GM12878 (cell line): ENCODE measurements around the gene DTWD2. TPM values are rescaled to one million over a fixed set of nuclear protein-coding genes. Genes with fewer than 3 reads are reported as not detected.

Experiments
- ATAC-seq: fragments of 200-7000 bp; cut with Tn5 transposase; 3 replicates; pipeline ENCODE4 v1.9.1; 2020; ENCODE audit warnings: mild to moderate bottlenecking, moderate library complexity
- BruUV-seq: library from RNA; stranded (reverse); fragments of 400-500 nt; replicated peaks from 2 replicates; lab custom pipeline; 2021; lab: Mats Ljungman, UMichigan
- CTCF ChIA-PET: fragments of 300-600 bp; sonication (Branson Sonifier 250); formaldehyde crosslinking; extraction: SDS; loops from one replicate; lab custom pipeline; 2021; ENCODE audit warnings: inconsistent platforms; lab: Yijun Ruan, JAX
- POLR2A ChIA-PET: fragments of 350-600 bp; formaldehyde crosslinking; extraction: SDS; loops from one replicate; lab custom pipeline; 2021; ENCODE audit warnings: inconsistent platforms; lab: Charles Lee
- RAD21 ChIA-PET: fragments of 300-600 bp; sonication (Branson Sonifier 250); formaldehyde crosslinking; loops from one replicate; lab custom pipeline; 2023; ENCODE audit warnings: antibody characterized with exemption; ENCODE audit not compliant: unreplicated experiment; lab: Charles Lee
- SMC1A ChIA-PET: fragments of 300-600 bp; sonication (Branson Sonifier 250); formaldehyde crosslinking; loops from one replicate; lab custom pipeline; 2023; ENCODE audit not compliant: unreplicated experiment, uncharacterized antibody; lab: Charles Lee
- DNase-seq: peaks from one replicate; pipeline ENCODE4 v3.0.0-alpha.2; 2011; ENCODE audit warnings: low read depth, low spot score
- FAIRE-seq: peaks from 3 replicates; lab custom pipeline; 2011; peaks lifted over from hg19 to GRCh38; lab: Jason Lieb, UNC
- H2AFZ ChIP-seq: 2 replicates; pipeline ENCODE4 v1.6.0; 2011; ENCODE audit warnings: low read depth, low read length, control low read depth; ENCODE audit not compliant: control insufficient read depth
- H3K27ac ChIP-seq: 2 replicates; pipeline ENCODE4 v1.5.1; 2011; ENCODE audit warnings: control low read depth; ENCODE audit not compliant: control insufficient read depth, insufficient read depth
- H3K27me3 ChIP-seq, 2 experiments: replicated peaks in 1 of 2; 2 replicates each; pipeline versions ENCODE4 v1.6.0 to v1.6.1; 2011; ENCODE audit warnings: low read length in 1 of 2; ENCODE audit not compliant: control insufficient read depth in 2 of 2, insufficient read depth in 2 of 2
- H3K36me3 ChIP-seq, 2 experiments: 2 replicates each; pipeline ENCODE4 v1.5.1; 2011; ENCODE audit warnings: low read length in 1 of 2; ENCODE audit not compliant: control insufficient read depth in 2 of 2, insufficient read depth in 2 of 2
- H3K4me1 ChIP-seq: 2 replicates; pipeline ENCODE4 v1.6.1; 2011; ENCODE audit warnings: mild to moderate bottlenecking, low read length, moderate library complexity, mixed read lengths; ENCODE audit not compliant: control insufficient read depth, insufficient read depth
- H3K4me2 ChIP-seq: 2 replicates; pipeline ENCODE4 v1.6.0; 2011; ENCODE audit warnings: control low read depth; ENCODE audit not compliant: control insufficient read depth, insufficient read depth
- H3K4me3 ChIP-seq: fragments of 200-600 bp; sonication (generic); 2 replicates; pipeline ENCODE4 v1.5.1; 2016
- H3K79me2 ChIP-seq: 2 replicates; pipeline ENCODE4 v1.6.0; 2011; ENCODE audit warnings: low read length; ENCODE audit not compliant: control insufficient read depth, insufficient read depth
- H3K9ac ChIP-seq: 2 replicates; pipeline ENCODE4 v1.8.0; 2011; ENCODE audit warnings: low read length, control low read depth, mixed read lengths; ENCODE audit not compliant: control insufficient read depth, insufficient read depth
- H3K9me3 ChIP-seq: replicated peaks from 3 replicates; pipeline ENCODE4 v1.5.1; 2011; ENCODE audit warnings: mild to moderate bottlenecking, low read length; ENCODE audit not compliant: control insufficient read depth, insufficient read depth
- H4K20me1 ChIP-seq: 2 replicates; pipeline ENCODE4 v1.6.0; 2011; ENCODE audit not compliant: control insufficient read depth, insufficient read depth
- CHD4 ChIP-seq: fragments of 200-600 bp; sonication (generic); IDR thresholded peaks from 2 replicates; pipeline ENCODE4 v1.6.1; 2016; ENCODE audit warnings: mild to moderate bottlenecking
- ELK1 ChIP-seq: IDR thresholded peaks from 2 replicates; pipeline ENCODE4 v1.6.1; 2012; ENCODE audit warnings: low read depth, low read length, improper control_type of control experiment
- JUND ChIP-seq: IDR thresholded peaks from 2 replicates; pipeline ENCODE4 v1.6.1; 2012; ENCODE audit warnings: low read depth, mild to moderate bottlenecking, low read length, improper control_type of control experiment, moderate library complexity
- MLLT1 ChIP-seq: fragments of 450-650 bp; IDR thresholded peaks from 2 replicates; pipeline ENCODE4 v1.6.1; 2016; ENCODE audit warnings: mild to moderate bottlenecking
- SRF ChIP-seq, 2 experiments: IDR thresholded peaks; 2 replicates each; pipeline ENCODE4 v1.6.1; 2011; ENCODE audit warnings: low read depth in 2 of 2, low read length in 2 of 2, mild to moderate bottlenecking in 1 of 2, moderate library complexity in 1 of 2
- ZNF622 ChIP-seq: fragments of 450-650 bp; IDR thresholded peaks from 2 replicates; pipeline ENCODE4 v1.6.1; 2017; ENCODE audit warnings: mild to moderate bottlenecking, inconsistent platforms
- WGBS: methylation state at CpG from one replicate; pipeline ENCODE4 v1.1.6; 2016; ENCODE audit warnings: low lambda C conversion rate; ENCODE audit not compliant: insufficient replicate concordance, insufficient coverage; ENCODE audit errors: missing lambda C conversion rate; 5-methylcytosine and 5-hydroxymethylcytosine counted together
- in situ Hi-C: fragments of 300-500 bp; cut with MboI; formaldehyde crosslinking; loops from 9 replicates; pipeline ENCODE4 v1.14.3; 2018; ENCODE audit warnings: mixed read lengths
- intact Hi-C: fragments of 100-400 bp; cut with micrococcal nuclease; formaldehyde crosslinking; loops from one replicate; pipeline ENCODE4 v1.14.2; 2022; ENCODE audit not compliant: unreplicated experiment
- polyA plus RNA-seq, 11 experiments: library from polyadenylated mRNA; depleted of rRNA in 4 of 11; unstranded in 6 of 11; stranded (reverse) in 5 of 11; fragments of >200 nt; fragmentation: Nextera tagmentation in 4 of 11; fragmentation: Illumina TruSeq in 1 of 11; extraction: Ambion mirVana in 4 of 11; extraction: Trizol in 1 of 11; gene quantifications; 1 replicate in 1 of 11; 2 replicates in 10 of 11; pipeline versions ENCODE4 v1.2.1 to v1.2.3, GENCODE V29; 2011 to 2016; ENCODE audit warnings: inconsistent platforms in 2 of 11, missing spikeins in 2 of 11, low read depth in 1 of 11
- total RNA-seq, 4 experiments: library from RNA; depleted of rRNA in 3 of 4; stranded (reverse); fragments of >200 nt in 3 of 4; fragmentation: Illumina TruSeq in 1 of 4; extraction: Trizol in 1 of 4; gene quantifications; 2 replicates each; pipeline versions ENCODE4 v1.2.1 to v1.2.3, GENCODE V29; 2013 to 2021

DTWD2 gene
- total and polyA plus RNA-seq, 10 of the 15 experiments (the other 5 are each of a cell fraction or from before 2014, with no cell fraction given), result 0.93 to 8.4 (median 5.1) TPM

GRCh38 chr5:118933703-118934102, 54.6 kb downstream of the DTWD2 start (continued):
- TF ChIP-seq MLLT1, result no peak
- TF ChIP-seq ELK1, result no peak
- no peak for TF ChIP-seq ZNF622
- no peak for TF ChIP-seq SRF (IDR thresholded peaks at IDR 0.05; ENCODE audit: low read depth in 2 of 2, low read length in 2 of 2)

- CTCF ChIA-PET, result interaction anchor here (1.0 kb wide), 1 partner anchor 13 kb away, joined by 4 read pairs; no protein-coding TSS in a partner anchor
These were observed 56.8 kb downstream of the DTWD2 start for GRCh38 chr5:118931564-118931963.

More at GRCh38 chr5:118931564-118931963, 56.8 kb downstream of the DTWD2 start:
- no TSS peak for BruUV-seq
- ATAC-seq (no peak), FAIRE-seq (no peak), DNase-seq (no peak)
- POLR2A ChIA-PET, result interaction anchor here (0.6 kb wide), 2 partner anchors 41 to 117 kb away, joined by 3 to 4 read pairs; no protein-coding TSS in a partner anchor
- no peaks in the 10 kb centered on the region for H3K4me1 ChIP-seq
- intact Hi-C loops, result no loop called here
- no peaks in the 10 kb centered on the region for H4K20me1 ChIP-seq
- in situ Hi-C loops, result no loop called here
- RAD21 ChIA-PET, result no interaction called here
- no peaks in the 10 kb centered on the region for H3K27me3 ChIP-seq
- WGBS, result 100% methylated on average over 1 of the region's 1 CpG
- no peaks in the 10 kb centered on the region; the same call in 2 of the 3 replicates for H3K9me3 ChIP-seq
- no peaks in the 10 kb centered on the region for H3K36me3 ChIP-seq
- no peak overlapping the region for H3K4me2 ChIP-seq
- SMC1A ChIA-PET, result interaction anchor here (1.0 kb wide), 1 partner anchor 25 kb away, joined by 3 read pairs; no protein-coding TSS in a partner anchor
- H3K9ac ChIP-seq, result no peak overlapping the region
- H3K27ac ChIP-seq, result no peak overlapping the region
- no peak overlapping the region for H2AFZ ChIP-seq
- H3K4me3 ChIP-seq, result no peak overlapping the region
- no peaks in the 10 kb centered on the region for H3K79me2 ChIP-seq
- TF ChIP-seq CHD4, result no peak
- no peak for TF ChIP-seq JUND
